Urothelium cell line (cell line): Measurements from ENCODE around the gene SEMA4D.

ENCODE experiments used
- DNase-seq: peaks from one replicate; pipeline ENCODE4 v3.0.0; 2011; ENCODE audit warnings: low spot score, mixed read lengths
- FAIRE-seq: peaks from 2 replicates; lab custom pipeline; 2011; peaks lifted over from hg19 to GRCh38; lab: Jason Lieb, UNC

The SEMA4D gene

GRCh38 chr9:89502671-89503070, 4.8 kb upstream of the SEMA4D start:
- no peak for FAIRE-seq
- no peak for DNase-seq

DNA sequence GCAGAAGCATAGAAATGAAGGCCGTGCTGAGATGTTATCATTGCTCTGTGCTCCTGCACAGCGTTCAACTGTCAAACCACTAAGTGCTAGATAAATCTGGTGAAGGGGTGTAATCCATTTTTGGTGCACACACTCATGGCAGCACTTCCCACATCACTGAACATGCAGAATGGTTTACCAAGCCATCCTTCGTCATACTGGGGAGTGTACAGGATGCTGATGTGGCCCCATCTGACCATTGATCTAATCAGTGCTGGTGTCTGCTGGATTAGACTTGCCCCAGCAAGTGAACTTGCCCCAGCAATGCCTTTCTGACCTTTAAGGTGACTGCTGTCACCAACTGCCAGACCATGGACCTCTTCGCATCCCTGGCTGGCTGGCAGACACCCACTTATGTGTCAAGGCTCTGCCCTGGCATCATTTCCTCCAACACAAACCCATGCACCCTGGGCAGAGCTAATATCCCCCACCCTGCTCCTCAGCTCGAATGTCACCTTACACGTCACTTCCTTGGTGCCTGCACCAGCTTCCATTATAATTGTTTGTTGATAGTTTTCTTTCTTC, 4.2 kb upstream of the SEMA4D start:
- DNase-seq, result no peak
- no peak for FAIRE-seq

DNA sequence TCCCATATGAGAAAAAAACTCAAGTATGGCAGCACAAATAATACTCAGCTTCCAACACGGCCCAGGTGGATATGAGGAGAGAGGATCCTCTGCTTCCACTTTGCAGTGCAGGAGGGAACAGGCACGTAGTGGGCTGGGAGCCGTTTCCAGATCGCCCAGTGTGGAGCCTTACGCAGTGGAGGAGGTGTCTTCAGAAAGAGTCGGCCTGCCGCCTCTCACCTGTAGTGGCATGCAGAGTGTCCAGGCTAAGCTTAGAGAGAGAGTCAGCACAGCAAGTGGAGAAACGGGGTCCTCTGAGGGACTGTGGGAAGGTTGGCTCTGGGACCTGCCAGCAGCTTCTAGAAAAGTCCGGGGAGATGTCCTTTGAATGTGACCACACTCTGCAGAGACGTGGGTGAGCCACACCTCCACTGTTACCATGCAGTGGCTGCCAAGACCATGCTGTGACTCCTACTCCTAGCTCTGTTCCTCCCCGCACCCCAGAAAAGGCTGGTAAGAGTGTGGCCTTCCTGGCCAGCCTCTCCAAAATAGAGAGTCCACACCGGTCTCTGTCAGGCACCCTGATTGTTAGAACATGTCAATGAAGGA, 3.5 kb upstream of the SEMA4D start:
- no peak for DNase-seq
- FAIRE-seq, result no peak

- FAIRE-seq (no peak), DNase-seq (no peak)
Observed at GRCh38 chr9:89500008-89500407, 2.1 kb upstream of the SEMA4D start.

- FAIRE-seq (no peak), DNase-seq (no peak)
Observed at GRCh38 chr9:89498852-89499480, 1.1 kb upstream of the SEMA4D start.

DNA sequence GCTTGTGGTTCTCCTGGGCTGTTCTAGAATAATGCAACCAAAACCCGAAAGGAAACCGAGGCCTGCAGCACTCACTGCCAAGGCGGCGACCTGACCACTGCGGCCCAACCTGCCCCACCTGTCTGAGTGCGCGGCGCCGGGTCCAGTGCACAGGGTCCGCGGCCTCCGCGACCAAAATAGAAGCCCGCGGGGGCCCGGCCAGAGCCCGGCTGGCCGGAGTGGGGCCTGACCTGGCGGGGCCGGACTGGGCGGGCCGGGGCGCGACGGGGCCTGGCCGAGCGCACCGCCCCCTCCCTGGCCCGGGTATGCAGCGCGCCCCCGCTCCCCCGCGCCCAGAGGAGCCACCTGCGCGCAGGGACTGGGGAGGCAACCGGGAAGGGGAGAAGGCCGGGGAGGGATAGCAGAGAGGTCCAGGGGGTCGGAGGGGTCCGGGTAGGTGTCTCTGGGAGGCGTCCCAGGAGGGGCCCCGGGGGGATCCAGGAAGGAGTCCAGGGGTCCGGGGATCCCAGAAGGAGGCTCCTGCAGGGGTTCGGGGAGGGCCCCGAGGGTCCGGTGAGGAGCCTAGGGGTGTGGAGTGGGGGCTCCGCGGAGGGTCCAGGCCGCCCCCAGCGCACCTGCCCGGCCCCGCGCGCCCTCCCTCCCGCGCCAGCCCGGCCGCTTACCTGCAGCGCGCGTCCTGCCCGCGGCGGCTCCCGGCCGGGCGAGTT, 503 bp downstream of the SEMA4D start:
- DNase-seq, result no peak
- no peak for FAIRE-seq

DNA sequence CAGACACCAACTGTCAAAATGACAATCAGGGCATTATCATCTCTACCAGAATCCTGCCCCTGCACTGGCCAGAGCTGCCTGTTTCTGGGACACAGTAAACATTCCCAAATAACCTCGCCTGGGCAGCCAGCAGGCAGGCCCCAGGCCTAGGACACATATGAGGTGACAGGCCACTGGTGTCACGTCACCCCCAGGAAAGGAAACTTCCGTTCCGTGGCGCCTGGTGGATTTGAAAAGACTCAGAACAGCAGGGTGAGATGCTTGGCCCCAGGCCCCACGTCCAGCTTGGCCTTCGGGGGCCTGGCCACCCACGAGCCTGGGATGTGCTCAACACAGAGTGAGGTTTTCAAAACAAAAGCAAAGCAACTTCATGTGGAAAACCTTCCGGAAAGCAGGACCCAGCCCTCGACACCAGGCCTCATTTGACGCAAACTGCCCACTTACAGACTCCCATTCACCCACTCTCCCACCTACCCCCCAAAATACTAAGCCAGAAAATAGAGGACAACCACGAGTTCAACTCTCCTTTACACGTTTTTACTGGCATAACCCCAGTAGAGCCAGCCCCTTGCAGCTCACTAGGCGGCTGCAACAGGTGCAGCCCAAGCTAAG, 1.2 kb downstream of the SEMA4D start:
- DNase-seq (no peak), FAIRE-seq (no peak)

DNA sequence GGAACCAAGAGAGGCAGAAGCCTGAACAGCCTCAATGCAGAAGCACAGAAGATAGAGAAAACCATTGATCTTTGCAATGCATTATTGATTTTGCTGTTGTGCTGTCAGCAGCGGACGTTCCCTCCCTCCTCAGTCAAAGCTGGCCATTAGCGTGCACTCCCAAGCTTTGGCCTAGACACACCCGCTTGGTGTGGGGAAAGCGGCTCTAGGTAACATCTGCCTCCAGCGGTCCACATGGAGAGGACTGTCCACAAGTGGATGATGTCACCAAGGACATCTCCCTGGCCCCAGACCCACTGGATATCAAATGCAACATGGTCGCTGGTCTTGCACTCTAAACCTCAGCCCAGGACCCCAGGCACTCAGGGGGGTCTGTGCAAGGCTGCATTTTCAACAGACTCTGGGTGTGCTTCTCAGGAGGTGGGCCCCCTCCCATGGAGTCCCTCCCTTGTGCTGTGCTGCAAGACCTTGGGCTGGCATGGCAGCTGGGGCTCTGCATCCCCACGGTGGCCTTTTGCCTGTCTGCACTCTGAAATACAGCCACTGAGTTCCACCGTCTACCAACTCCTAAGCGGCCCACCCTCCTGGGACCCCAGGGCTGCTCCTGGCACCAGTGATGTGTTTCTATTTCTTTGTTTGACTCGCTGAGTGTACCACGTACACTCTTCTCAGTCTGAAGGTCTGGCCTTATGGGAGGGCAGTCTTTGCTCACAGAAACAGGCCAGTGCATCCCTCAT, 1.9 kb downstream of the SEMA4D start:
- FAIRE-seq (no peak), DNase-seq (no peak)

DNA sequence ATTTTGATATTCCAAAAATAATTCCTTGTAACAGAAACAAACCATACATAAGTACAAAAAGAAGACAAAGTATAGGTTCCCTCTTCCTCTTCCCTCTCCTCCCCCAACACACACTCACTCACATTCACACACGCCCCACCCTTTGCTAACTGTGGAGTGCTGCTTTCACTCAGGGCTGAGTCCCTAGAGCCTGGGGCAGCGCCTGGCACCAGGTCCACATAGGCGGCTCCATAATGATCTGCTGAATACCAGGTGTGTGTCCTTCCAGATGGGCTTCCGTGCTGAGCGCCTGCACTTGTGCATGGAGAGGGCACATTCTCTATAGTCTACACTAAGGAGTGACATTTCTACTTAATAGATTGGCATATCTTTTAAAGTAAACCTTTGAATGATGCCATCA, 3.7 kb downstream of the SEMA4D start:
- FAIRE-seq, result no peak

DNA sequence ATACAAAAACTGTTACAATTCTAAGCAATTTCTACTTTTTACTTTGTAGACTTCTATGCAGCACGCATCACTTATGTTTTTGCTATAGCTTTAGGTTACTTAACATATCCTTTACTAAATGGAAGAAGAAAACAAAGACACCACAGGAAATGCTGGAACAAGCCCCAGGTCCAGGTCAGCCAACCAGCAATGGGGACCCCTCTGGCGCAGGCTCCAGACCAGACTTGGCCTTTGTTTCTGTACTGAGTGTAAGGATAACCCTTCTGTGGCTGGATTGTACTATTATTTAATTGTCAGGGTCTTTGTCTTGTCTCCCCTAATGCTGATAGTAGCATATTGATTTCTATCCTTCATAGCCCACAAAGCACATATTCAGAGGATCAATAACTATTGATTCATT, 4.2 kb downstream of the SEMA4D start:
- DNase-seq, result no peak
- no peak for FAIRE-seq

More for the DNA sequence above, 3.7 kb downstream of the SEMA4D start:
- DNase-seq, result no peak

DNA sequence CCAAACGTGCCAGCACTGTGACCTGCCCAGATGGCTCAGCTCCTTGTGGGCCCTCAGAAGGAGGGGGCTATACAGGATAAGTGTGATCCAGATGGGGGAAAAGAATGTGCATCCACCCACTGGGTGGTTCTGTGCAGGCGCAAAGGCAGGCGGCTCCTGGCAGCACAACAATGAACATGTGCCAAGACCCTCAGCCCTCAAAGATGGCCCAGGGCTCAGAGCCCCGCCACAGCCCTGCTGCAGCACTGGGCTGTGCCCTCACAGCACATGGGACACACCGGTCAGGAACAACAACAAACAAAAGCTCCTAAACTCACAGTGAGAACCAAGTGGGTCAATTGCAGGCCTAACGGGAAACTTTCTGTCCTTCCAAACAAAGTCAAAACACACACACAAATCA, 4.7 kb downstream of the SEMA4D start:
- no peak for DNase-seq
- no peak for FAIRE-seq

DNA sequence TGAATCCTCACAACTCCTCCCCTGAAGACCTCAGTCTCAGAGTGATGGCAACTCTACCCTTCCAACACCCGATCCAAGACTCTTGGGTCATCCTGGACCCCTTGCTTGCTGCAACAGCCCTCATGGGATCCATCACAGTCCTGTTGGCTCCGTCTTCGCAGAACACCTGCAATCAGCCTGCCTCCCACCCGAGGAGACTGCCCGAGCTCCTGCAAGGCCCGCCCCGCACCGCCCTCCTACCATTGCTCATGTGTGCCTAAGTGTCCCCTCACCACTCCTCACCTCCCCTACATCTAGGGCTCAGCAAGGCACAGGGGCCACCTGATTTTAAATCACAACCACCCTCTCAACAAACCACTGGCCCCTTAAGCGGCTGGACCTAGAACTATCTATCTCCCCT, 5.3 kb downstream of the SEMA4D start:
- FAIRE-seq (no peak), DNase-seq (no peak)

- FAIRE-seq (no peak), DNase-seq (no peak)
Observed at GRCh38 chr9:89491694-89492093, 6.2 kb downstream of the SEMA4D start.

DNA sequence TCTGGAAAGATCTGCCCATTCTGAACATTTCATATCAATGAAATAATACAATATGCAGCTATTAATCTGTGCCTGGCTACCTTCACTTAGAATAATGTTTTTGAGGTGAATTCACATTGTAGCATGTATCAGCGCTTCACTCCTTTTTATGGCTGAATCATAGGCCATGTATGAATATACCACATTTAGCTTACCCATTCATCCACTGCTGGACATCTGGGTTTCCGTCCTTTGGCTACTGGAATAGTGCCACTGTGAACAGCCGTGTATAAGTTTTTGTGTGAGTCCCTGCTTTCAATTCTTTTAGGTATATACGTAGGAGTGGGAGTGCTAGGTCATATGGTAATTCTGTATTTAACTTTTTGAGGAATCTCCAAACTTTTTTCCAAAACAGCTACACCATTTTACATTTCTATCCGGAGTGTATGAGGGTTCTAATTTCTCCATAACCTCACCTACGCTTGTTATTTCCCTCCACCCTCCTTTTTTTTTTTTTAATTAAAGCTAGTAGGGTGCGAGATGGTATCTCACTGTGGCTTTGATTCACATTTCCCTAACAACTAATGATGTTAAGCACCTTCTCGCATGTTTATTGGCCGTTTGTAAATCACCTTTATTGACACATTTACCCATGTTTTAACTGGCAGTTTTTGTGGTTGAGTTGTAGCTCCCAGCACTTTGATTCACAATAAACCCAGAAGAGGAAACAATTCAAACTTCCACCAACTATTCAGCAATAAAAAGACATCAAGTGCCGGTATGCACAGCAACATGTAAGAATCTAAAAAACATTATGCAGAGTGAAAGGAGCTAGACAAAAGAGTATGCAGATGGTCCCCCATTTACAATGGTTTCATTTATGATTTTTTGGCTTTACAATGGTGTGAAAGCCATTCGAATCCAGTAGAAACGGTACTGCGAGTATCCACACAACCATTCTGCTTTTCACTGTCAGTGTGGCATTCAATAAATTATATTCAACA, 8.1 kb downstream of the SEMA4D start:
- FAIRE-seq (no peak), DNase-seq (no peak)

DNA sequence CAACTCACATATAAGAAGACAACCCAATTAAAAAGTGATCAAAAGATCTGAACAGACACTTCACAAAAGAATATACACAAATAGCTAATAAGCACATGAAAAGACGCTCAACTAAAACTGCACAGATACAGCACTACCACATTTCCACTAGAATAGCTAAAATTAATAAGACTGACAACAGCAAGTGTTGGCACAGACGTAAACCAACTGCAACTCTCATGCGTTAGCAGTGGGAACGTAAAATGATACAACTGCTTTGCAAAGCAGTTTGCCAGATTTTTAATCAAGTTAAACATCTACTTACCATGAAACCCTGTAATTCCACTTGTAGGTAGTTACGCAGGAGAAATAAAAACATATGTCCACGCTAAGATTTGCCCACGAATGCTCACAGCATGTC, 9.0 kb downstream of the SEMA4D start:
- FAIRE-seq (no peak), DNase-seq (no peak)

- no peak for FAIRE-seq
- no peak for DNase-seq
Observed at GRCh38 chr9:89488131-89488530, 9.8 kb downstream of the SEMA4D start.

DNA sequence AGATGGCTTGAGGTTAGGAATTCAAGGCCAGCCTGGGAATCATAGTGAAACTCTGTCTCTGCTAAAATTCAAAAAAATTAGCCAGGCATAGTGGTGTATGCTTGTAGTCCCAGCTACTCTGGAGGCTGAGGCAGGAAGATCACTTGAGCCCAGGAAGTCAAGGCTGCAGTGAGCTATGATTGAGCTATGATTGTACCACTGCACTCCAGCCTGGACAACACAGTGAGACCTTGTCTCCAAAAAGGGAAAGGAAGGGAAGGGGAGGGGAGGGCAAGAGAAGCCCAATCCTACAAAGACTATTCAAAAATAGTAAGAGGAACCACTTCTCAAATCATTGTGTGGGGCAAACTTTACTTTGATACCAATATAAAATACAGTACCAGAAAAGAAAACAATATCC, 11.2 kb downstream of the SEMA4D start:
- no peak for FAIRE-seq
- no peak for DNase-seq

- DNase-seq (no peak), FAIRE-seq (peak; percentile 97)
Observed at GRCh38 chr9:89484475-89485404, 13.2 kb downstream of the SEMA4D start.
